Endometrial microvascular endothelial cells (primary cell): ENCODE measurements around the gene GALNT3. TPM values are rescaled to one million over a fixed set of nuclear protein-coding genes. Genes with fewer than 3 reads are reported as not detected.

ENCODE experiments used
- in situ Hi-C: cut with HindIII; loops from 2 replicates; pipeline ENCODE4 v1.10.0; 2017; ENCODE audit warnings: low sequenced_read_pairs, low pct_unique_long_range_greater_than_20kb; ENCODE audit errors: inconsistent ontology term
- total RNA-seq: library from RNA; depleted of rRNA; stranded (reverse); fragments of >200 nt; gene quantifications from one replicate; pipeline ENCODE4 v1.2.3, GENCODE V29; 2015; ENCODE audit errors: inconsistent ontology term

The GALNT3 gene
- total RNA-seq: not detected

DNA sequence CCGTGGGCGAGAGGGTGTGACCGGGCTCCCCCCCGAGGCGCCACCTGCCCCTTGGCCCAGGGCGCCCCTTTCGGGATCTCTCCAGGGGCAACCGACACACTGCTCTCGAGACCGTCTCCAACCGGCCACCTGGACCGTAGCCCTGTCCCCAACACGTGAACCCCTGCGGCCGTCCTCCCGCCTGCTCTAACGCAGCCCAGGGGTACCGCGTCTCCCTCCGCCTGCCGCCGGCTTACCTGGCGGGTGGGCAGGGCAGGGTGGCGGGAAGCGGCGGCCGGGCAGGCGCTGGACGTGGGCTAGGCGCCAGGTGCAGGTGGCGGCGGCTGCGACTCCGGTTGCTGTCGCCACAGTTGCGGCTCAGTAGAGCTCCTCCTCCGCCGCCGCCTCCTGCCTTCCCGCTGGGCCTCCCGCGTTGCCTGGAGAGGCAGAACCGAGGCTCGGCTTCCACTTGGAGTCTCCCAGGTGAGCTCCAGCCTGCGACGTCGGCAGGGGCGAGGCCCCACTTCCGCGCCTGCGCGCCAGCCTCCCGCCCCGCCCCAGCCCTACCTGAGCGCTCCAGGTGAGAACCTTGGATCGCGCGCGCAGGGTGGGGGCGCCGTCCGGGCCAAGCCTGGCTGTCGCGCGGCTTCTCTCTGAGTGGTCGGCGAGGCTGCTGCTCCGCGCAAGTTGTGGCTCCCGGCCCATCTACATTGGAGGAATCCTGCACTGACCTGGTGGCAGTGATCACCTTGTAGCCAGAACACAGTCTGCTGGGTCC lies at the start of gene GALNT3:
Gene GALNT3, minus strand, starts transcription at position 469 of the 757 bp plus-strand sequence. CDS start 23,547 bp downstream, outside the sequence.
- in situ Hi-C loops: no loop called here

DNA sequence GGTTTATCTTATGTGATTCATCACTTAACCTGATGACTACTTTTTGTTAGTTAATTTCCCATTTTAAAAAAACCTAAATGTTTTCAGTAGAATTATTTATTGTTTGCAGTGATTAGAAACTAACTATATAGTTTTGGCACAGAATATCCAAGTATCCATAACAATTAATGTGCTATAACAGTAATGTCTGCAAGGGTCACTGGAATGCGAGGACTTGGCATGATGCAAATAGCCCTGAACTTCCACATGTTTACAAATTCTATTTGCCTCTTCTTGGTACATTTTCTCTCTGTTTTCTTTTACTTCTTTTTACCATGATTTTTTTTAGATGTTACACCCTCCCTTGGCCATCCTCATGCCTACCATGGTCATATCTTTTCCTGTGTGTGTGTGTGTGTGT lies 49.3 kb upstream of the GALNT3 start:
- in situ Hi-C loops: no loop called here

DNA sequence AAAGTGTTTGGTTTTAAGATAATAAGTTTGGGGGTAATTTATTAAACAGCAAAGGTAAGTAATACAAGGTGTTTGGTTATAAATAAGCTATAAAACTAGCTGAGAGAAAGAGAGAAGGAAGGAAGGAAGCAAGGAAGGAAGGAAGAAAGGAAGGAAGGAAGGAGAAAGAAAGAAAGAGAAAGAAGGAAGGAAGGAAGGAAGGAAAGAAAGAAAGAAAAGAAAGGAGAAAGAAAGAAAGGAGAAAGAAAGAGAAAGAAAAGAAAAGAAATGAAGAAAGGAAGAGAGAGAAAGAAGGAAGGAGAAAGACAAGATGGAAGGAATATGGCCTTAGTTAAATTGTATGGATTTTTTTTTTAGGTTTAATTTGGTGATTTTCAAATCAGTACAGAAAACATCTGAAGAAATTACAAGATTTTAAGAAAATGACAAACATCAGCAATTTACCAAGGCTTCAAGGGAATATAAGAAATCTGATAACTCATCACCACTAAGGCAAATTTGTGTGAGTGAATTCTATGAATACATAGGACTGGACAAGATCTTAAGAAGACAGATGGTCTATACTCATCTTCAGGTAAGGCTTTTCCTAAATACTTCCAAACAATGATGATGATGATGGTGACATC lies 46.4 kb upstream of the GALNT3 start:
- in situ Hi-C loops: no loop called here

DNA sequence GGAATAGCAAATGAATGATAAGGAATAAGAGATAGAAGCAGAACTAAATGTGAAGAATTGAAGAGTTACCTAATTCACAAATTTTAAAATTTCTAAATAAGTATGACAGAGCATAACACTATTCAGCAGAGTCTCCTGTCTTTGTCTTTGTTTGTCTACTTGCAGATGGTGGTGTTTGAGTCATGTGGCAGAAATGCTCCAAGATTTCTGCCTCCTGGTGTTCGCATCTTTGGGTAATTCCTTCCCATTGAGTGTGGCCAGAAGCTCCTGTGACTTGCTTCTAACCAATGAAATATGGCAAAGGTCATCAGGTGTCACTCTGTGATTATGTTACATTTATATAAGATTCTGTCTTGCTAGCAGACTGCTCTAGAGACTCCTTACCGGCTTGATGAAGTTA lies 45.6 kb upstream of the GALNT3 start:
- in situ Hi-C loops: no loop called here

DNA sequence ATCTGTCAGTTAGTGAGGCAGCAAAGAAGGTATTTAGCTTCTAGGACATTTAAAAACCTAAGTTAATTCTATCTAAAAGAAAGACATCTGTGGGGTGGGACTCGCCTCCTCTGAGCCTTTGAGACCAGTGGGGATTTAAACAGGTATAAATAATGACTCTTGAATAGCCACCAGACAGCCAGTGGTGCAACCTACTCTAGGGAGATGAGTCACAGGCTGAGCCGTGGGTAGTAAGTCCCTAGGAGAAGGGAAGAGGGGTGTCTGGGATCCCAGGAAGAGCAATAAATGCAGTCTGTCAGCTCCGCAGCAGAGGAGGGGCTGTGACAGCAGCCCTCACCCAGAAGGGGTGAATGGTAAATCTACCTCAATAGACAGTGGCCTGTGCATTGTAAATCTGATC lies 43.1 kb upstream of the GALNT3 start:
- in situ Hi-C loops: no loop called here

DNA sequence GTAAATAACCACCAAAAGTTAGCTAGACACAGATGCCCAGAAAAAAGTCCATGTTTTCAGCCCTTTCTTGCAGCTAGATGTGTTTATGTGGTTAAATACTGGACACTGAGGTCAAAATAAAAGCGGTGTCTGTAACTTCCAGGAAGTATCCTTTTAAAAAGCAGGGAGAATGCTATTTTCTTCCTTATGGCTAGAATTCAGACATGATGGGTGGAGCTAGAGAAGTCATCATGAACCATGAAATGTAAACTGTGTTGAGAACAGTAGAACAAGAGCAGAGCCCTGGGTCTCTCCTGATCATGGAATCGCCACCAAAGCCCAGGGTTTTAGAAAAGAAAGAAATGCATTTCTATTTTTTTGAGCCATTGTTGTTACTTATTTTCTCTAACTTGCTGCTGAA lies 41.3 kb upstream of the GALNT3 start:
- in situ Hi-C loops: no loop called here

DNA sequence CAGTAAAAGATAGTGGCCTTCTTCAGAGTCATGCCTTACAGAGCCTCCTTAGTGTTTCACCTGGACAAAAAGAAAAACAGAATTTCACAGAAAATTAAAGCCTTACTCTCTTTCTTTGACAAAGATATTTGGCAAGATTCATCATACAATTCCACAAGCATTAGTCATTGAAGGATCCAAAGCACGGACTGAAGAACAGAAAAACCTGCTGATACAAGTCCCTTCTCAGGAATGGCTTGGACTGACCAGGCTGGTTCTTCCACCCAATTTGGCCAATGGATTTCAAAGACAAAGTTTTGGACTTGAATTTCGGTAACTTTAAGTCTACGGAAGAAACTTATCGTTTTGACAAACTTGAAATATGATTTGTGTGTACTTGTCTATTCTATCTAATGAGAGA lies 39.1 kb upstream of the GALNT3 start:
- in situ Hi-C loops: no loop called here

DNA sequence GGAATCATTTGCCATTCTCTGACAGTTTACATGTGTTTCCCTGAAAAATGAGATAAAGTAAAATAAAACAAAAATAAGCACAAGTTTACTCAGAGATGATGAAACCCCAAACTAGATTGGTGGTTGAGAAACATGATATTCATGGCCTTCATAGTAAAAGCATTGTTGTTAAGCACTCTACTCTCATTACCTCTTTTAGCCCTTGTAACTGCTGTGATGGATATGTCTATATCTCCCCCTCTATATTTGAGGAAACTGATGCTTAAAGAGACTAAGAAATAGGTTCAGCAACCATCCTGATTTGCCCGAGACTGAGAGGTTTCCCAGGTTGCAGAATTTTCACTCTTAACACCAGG lies 33.9 kb upstream of the GALNT3 start:
- in situ Hi-C loops: no loop called here

DNA sequence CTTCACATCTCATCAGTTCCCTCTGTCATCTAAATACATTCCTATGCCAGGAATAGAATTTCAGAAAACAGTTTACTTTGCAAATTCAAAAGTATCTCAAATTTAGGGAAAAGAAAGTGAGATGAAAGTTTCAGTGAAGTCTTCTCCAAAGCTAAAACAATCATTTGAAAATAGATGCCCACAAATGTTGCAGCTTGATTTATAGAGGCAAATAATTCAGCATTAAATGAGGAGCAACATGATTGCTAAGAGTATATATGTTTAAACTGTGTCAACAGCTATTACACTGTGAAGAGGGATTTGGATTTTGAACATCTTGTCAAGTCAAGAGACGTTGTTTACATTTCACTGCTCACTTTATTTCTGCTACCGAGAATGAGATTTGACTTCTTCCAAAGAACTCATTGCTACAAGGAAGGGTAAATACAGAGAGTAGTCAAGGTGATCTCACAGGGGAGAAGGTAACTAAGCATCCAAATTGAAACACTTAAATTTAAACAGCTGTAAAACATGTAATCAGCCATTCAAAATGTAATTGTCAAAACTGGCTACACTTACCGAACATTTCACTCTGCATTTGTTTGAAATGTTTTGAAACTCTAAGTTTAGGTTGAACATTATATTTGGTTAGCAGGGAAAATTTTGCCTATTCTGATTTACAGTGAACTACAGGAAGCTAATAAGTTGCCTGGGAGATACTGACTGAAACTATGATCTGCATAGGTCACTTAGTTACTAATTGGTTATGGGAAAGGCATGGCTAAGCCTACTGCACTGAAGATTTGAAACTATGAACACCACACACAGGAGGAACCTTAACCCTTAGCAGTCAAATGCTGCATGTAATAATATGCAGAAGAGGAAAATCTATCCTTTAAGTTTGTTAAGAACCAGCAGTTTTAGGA lies 33.2 kb upstream of the GALNT3 start:
- in situ Hi-C loops: no loop called here

DNA sequence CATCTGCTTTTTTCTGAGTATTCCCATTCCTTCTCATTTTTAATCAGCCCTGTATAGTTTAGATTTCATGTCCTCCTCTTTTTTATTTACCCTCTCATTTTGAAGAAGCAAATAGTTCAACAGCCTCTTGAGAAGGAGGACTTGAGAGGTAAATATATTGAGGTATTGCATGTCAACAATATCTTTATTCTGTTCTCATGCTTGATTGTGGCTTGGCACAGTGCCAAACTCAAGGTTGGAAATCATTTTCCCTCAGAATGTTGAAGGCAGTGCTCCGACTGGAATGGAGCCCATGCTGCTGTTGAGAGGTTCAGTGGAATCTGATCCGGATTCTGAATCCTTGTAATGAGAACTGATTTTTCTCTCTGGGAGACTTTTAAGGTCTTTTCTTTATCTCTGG lies 31.0 kb upstream of the GALNT3 start:
- in situ Hi-C loops: no loop called here

DNA sequence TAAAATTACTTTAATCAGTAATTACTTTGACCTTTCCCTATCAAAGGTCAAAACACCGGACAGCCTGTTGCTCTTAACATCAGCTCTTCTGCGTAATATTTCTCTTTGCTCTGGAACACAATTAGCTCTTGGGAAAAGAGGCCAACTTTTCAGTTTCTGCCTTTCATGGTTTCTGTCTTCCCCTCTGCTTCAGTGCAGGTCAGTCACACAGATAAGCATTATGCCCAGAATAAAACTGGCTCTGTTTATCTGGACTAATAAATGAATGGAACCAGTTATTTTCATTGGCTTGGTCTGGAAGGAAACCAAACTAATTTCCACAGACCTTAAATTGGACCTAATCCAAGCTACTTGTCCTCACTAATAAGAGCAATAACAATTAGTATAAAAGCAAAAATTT lies 26.2 kb upstream of the GALNT3 start:
- in situ Hi-C loops: no loop called here

DNA sequence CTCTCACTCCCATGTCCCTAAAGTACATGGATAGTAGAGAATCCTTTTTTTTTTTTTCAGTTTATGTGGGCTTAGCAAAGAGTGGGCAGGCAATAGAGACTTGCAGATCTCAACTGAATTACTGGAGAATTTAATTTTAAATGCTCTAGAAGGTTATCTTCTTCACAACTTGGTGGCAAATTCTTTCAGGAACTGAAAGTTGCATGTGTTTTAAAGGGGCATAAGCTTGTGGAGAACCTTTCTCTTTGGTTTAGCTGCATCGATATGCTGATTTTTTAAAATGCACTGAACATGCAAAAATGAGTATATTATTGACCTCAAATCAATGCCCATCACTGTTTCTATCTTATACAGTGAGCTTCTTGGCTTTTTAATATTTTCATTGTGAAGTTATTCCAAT lies 24.9 kb upstream of the GALNT3 start:
- in situ Hi-C loops: no loop called here

DNA sequence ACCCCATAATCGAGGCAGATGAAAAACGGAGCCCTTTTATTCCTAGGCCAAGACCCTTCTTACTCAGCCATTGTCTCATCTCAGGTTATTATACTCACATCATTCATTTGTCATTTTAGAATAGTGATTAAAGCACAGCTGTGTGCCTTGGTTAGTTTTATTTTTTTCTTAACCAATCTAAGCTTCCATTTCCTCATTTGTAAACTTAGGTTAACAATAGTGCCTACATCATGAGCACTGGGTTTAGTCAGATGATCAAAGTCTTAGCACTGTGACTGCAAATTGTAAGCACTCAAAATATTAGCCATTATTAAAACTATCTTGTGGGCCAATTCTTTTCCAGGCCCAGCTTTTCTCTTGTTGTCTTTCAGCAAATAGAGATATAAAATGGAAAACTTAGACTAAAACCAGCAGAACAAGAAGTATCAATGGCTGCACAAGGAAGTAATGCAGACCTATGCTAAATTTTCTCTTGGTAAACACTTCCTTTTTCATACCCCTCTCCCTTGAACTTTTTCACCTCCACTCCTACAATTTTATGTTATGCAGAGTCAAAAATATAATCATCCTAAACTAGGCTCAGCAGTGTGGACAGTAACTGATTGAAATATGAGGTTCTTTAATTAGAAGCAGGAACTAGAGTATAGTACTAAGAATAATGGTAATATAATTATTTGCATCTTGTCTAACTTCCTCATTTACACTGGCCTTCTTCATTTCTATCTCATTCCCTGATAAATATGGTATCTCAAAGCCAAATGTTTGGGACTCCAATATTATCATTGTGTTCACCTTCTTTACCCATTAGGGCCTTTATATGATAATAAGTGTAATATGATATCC lies 21.5 kb upstream of the GALNT3 start:
- in situ Hi-C loops: no loop called here

DNA sequence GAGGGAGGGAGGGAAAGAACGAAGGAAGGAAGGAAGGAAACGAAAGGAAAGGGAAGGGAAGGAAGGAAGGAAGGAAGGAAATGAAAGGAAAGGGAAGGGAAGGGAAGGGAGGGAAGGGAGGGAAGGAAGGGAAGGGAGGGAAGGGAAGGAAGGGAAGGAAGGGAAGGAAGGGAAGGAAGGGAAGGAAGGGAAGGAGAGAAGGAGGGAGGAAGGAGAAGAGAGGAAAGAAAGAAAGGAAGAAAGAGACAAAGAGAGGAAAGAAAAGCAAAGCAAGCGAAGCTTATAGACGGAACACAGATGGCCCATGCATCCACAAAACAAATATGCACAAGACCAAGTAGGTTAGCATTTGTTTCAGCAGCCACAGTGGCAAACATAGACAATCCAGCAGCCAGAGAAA lies 20.4 kb upstream of the GALNT3 start:
- in situ Hi-C loops: no loop called here

DNA sequence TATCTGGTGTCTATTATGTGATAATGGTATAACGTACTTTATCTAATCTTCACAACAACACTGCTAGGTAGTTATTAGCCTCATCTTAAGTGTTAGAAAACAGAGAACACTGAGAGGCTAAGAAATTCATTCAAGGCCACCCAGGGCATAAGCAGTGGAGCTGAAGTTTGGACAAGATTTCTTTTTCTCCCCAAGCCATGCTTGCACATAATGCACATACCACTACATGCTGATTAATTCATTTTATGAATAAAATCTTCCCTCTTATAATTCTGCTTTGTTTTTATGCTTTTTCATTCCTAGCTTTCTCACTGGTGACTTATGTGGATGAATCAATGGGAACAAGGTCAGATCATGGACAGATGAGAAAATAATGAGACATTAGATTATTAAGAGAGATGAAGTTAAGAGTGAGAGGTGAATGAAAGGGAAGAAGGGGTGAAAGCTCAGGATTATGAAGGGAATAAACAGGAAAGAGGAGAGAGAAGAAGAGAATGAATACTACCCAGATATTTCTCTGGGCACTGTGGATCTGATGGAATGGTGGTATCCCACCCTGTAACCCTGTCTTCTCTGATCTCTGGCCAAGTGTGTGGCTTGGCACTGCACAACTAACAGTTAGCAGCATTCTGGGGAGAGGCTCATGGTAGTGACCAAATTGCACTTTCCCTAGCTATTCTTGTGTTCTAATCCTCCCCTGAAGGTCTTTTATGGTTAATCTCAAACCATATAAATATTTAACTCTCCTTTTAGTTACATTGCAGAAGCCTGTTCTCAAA lies 17.7 kb upstream of the GALNT3 start:
- in situ Hi-C loops: no loop called here

DNA sequence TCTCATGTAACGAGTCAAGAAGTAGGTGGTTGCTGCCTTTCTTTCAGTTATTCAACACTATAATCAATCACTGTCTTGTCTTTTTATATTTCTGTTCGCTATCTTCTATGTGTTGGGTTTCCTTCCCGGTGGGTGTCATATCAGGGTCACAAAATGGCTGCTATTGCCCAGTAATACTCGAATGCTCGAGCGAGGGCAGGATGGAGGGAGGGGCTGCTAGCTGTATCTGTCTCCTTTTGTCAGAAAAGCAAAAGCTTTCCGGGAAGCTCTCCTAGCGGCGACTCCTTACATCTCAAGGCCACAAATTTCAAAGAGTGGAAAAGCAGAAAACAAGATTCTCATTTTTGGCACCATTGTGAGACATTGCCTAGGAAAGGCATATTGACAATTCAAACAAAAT lies 16.4 kb upstream of the GALNT3 start:
- in situ Hi-C loops: no loop called here

DNA sequence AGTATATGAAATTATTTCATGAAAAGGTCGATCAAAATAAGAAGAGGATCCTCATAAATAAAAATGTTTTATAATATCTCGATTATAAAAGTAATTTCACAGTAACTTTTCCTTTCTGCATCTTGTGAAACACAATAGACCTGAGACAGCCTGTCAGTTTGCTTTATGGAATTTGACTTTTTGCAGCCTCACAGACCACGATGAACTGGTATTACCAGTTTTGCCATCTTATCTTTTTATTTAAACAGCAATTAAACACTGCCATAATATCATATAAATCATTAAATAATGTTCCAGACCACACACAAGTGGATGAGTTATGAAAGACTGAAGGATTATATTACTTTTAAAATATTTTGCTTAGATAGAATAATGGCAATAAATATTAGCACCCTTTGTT lies 10.7 kb upstream of the GALNT3 start:
- in situ Hi-C loops: no loop called here

DNA sequence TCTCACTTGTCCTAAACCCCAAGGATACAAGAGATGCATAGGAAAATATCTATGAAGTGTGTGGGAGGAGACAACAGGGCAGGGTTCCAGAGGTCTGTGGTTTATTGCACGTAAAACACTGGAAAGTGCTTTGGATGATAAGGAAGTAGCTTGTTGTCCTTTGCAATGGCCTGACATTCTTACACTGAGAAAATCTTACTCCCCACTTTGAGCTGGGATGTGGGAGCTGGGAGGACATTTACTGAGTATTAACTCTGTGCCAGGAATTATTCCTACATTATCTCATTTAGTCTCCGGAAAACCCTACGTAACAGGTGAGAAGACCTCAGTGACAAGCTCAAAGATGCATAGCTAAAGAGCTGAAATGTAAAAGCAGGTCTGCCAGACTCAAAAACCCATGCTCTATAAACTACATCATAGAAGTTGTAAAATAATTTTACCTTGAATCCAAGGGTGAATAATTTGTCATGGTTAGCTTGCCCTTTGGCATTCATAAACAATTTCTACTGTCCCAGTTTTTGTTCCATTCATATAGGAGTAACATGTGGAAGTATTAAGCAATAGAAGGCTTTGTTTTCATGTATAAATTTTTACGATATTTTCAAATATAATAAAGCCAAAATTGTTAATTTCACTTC lies 9.2 kb upstream of the GALNT3 start:
- in situ Hi-C loops: no loop called here
